ENCODE results near the gene PECR. TPM values are rescaled to one million over a fixed set of nuclear protein-coding genes. Genes with fewer than 3 reads are reported as not detected.
A peak's percentile ranks its signal among the peaks of the same experiment; 100 is the strongest.

Gene PECR
- total and polyA plus RNA-seq, 2 of the 13 experiments (the other 11 are each of a cell fraction or from before 2014, with no cell fraction given) = 151 to 153 TPM

GRCh38 chr2:216108967-216109921, 27.6 kb upstream of the PECR start, which contains the start of gene XRCC5 (continued):
- peak; percentile 45 for TF ChIP-seq IKZF4 (CRISPR knock-in tag; IDR thresholded peaks at IDR 0.05; ENCODE audit: borderline replicate concordance, low read depth, not compliant biosample characterization)
- peak; percentile 83 for TF ChIP-seq PHF21A (CRISPR knock-in tag; IDR thresholded peaks at IDR 0.05)
- no peak for TF ChIP-seq ZNF562 (CRISPR knock-in tag; IDR thresholded peaks at IDR 0.05; ENCODE audit: borderline replicate concordance)
- TF ChIP-seq SNAI1 (CRISPR knock-in tag; IDR thresholded peaks at IDR 0.05; ENCODE audit: borderline replicate concordance) = no peak
- TF ChIP-seq RNF219 (CRISPR knock-in tag; IDR thresholded peaks at IDR 0.05) = no peak
- TF ChIP-seq ZNF564 (CRISPR knock-in tag; IDR thresholded peaks at IDR 0.05) = peak; percentile 82; the same call in 1 of the 2 replicates
- TF ChIP-seq ZNF784 (CRISPR knock-in tag; IDR thresholded peaks at IDR 0.05; ENCODE audit: borderline replicate concordance) = peak; percentile 86
- peak; percentile 82 for TF ChIP-seq KDM3A (CRISPR knock-in tag; IDR thresholded peaks at IDR 0.05; ENCODE audit: low read depth)
- no peak for TF ChIP-seq ZNF570 (CRISPR knock-in tag; IDR thresholded peaks at IDR 0.05; ENCODE audit: borderline replicate concordance)
- peak; percentile 52; the same call in 1 of the 2 replicates for TF ChIP-seq ARNTL (CRISPR knock-in tag; IDR thresholded peaks at IDR 0.05)
- TF ChIP-seq FOXA3 (CRISPR knock-in tag; IDR thresholded peaks at IDR 0.05) = peak; percentile 60
- TF ChIP-seq ZNF333 (CRISPR knock-in tag; IDR thresholded peaks at IDR 0.05; ENCODE audit: borderline replicate concordance) = 0 out of 2 replicates have a peak, but pooled peaks have one; percentile 71
- peak; percentile 90 for TF ChIP-seq ZNF337 (CRISPR knock-in tag; IDR thresholded peaks at IDR 0.05; ENCODE audit: borderline replicate concordance, low read depth)
- TF ChIP-seq LBX2 (CRISPR knock-in tag; IDR thresholded peaks at IDR 0.05; ENCODE audit: borderline replicate concordance) = peak; percentile 91; the same call in 1 of the 2 replicates
- 0 out of 2 replicates have a peak, but pooled peaks have one; percentile 68 for TF ChIP-seq ZXDC (CRISPR knock-in tag; IDR thresholded peaks at IDR 0.05)
- TF ChIP-seq STAG1 (CRISPR knock-in tag; IDR thresholded peaks at IDR 0.05) = no peak
- TF ChIP-seq ZNF362 (CRISPR knock-in tag; IDR thresholded peaks at IDR 0.05; ENCODE audit: borderline replicate concordance) = no peak
- TF ChIP-seq ZNF576 (CRISPR knock-in tag; IDR thresholded peaks at IDR 0.05) = no peak
- TF ChIP-seq ZNF225 (CRISPR knock-in tag; IDR thresholded peaks at IDR 0.05) = peak; percentile 93; the same call in 1 of the 2 replicates
